ENCODE results near the gene GOLGA6L9.
"Not testable (repeated sequence)": the region's sequence is repeated elsewhere in the genome, so short reads cannot be mapped to it uniquely, and the experiment has no call there.

Gene GOLGA6L9, protein sequence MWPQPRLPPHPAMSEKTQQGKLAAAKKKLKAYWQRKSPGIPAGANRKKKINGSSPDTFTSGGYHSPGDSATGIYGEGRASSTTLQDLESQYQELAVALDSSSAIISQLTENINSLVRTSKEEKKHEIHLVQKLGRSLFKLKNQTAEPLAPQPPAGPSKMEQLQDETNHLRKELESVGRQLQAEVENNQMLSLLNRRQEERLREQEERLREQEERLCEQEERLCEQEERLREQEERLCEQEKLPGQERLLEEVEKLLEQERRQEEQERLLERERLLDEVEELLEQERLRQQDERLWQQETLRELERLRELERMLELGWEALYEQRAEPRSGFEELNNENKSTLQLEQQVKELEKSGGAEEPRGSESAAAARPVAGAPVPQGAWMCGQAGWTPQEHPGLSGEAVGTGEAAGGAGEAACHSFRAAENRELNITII

DNA sequence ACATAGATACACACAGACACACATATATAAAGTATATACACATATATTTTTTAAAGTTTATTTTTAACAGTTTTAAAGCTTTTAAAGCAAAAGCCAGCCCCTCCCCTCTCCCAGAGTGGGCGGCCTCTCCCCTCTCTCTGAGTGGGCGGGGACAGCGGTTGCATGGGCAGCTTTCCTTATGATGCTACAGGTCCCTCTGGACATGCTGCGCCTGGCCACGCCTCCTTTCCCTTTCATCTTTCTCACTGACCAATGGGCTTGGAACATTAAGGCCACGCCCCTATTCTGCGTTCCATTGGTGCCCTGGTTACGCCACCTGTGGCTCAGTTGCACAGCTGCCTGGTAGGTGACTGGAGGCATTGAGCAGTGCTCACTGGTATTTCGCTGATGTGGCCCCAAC is at the start of gene GOLGA6L9:
TSS of gene GOLGA6L9 (plus strand) at position 124 of the 400 bp plus-strand sequence. CDS start at position 388, 264 bp downstream.
- not testable (repeated sequence) for DNase-seq

GRCh38 chr15:82381330-82381955 is 48.2 kb upstream of the GOLGA6L9 start:
- not testable (repeated sequence) for DNase-seq

GRCh38 chr15:82387209-82387608 is 42.4 kb upstream of the GOLGA6L9 start:
- not testable (repeated sequence) for DNase-seq

DNA sequence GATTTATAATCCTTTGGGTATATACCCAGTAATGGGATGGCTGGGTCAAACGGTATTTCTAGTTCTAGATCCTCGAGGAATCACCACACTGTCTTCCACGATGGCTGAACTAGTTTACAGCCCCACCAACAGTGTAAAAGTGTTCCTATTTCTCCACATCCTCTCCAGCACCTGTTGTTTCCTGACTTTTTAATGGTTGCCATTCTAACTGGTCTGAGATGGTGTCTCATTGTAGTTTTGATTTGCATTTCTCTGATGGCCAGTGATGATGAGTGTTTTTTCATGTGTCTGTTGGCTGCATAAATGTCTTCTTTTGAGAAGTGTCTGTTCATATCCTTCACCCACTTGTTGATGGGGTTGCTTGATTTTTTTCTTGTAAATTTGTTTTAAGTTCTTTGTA is 39.5 kb upstream of the GOLGA6L9 start:
- DNase-seq, result not testable (repeated sequence)

GRCh38 chr15:82392077-82392476 is 37.5 kb upstream of the GOLGA6L9 start:
- DNase-seq, result not testable (repeated sequence)

DNA sequence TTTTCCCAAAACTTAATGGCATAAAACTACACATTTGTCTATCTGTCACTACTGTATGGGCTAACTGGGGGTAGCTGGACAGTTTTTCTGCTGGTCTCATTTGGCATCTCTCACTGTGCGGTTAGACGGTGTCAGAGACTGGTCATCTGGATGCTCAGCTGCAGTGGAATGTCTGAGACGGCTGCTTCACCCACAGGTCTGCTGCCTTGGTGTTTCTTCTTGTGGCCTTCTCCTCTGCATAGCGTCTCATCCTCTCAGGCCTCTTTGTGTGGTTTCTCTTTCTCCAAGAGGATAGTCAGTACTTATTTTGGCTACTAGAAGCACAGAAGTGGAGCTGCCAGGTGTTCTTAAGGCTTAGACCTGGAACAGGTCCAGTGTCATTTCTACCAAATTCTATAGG is 35.9 kb upstream of the GOLGA6L9 start:
- DNase-seq, result no peak

DNA sequence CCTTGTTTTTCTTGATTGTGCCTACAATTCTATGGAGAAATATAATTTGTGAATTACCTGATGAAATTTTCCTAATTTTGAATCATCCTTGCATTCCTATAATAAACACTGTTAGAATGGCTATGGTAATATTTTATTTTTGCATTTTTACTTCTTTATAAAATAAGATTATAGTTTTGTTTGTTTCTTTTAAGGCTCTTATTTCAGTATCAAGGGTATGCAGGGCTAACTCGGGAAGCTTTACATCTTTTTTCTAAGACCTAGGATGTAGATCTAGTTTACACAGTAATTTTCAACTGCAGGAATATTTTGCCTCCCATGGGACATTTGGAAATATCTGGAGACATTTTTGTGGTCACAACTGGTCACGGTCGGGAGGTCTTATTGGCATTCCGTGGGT is 33.8 kb upstream of the GOLGA6L9 start:
- not testable (repeated sequence) for DNase-seq

GRCh38 chr15:82397817-82398216 is 31.8 kb upstream of the GOLGA6L9 start:
- no peak for DNase-seq

DNA sequence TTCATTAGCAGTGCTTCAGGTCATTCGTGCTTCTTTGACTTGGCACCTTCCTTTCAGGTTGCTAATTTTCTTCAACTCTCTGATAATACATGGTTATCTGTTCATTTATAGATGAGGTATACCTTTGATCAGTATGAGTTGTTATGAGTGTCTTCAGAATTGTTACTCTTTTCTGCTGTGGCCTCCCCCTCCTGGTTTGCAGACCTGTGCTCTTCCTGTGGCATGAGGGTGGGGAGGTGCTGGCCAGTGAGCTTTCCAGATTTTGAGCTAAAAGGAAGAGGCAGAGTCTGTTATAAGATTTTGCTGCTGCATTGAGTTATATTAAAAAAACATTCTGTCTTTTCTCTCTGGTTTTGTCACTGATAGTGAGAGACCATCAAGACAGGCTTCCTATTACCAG is 30.8 kb upstream of the GOLGA6L9 start:
- DNase-seq, result no peak

DNA sequence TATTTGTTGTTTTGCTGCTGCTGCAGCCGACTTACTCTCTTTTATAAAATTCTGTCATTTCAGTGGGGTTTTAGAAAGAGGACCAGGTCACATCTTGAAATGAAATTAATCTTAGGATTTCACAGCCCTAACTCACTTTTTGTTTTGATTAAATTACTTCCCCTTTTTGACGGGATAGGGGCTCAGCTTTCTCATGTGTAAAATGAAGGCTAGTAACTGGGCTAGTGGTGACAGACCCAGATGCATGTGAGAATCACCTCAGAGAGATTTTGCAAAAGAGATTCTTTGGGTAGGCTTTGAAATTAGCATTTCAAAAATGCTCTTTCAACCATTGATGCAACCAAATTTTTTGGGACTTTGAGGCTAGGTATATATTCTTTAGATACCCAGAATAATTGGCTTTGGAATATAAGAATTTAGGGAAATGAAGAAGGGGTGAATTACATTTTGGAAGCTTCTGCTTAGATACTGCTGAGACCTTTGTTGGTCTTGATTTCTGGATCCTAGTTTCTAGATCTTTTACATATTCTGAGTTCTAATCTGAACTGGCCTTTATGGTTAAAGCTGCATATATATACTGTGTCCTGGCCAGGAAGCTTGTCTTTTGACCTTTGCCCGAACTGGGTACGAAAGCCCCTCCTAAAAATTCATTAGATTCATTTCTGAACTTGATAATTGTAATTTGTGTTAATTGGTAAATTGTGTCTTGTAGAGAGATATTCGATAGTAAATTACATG is 30.1 kb upstream of the GOLGA6L9 start:
- DNase-seq, result not testable (repeated sequence)

DNA sequence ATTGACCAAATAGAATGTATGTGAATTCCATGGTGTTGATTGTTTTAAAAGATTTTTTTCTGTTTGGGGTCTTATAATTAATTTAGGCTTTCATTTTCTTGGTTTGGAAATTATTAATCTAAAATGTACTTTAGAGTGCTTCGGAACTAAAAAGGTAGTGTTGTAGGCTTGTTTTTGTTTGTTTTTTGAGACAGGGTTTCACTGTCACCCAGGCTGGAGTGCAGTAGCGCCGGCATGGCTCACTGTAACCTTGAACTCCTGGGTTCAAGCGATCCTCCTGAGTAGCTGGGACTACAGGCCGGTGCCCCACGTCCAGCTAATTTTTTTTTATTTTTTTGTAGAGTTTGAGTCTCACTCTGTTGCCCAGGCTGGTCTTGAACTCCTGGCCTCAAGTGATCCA is 27.7 kb upstream of the GOLGA6L9 start:
- not testable (repeated sequence) for DNase-seq

DNA sequence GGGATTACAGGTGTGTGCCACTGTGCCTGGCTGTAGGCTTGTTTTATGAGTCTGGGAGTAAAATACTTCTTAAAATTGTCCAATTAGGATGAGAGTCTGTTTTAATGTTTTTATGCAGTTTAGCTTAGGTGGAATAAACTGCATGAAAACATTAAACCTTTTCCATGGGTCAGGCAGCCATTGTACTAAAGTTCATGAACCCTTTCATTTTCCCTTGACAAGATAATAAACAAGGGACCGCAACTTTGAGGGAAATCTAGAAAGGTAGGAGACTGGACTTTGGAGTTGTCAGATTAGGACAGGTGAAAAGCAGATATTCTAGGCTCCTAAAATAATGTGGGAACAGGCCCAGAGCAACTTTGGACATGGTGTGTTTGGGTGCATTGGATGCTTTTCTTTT is 27.3 kb upstream of the GOLGA6L9 start:
- not testable (repeated sequence) for DNase-seq

GRCh38 chr15:82406211-82406610 is 23.4 kb upstream of the GOLGA6L9 start:
- not testable (repeated sequence) for DNase-seq

DNA sequence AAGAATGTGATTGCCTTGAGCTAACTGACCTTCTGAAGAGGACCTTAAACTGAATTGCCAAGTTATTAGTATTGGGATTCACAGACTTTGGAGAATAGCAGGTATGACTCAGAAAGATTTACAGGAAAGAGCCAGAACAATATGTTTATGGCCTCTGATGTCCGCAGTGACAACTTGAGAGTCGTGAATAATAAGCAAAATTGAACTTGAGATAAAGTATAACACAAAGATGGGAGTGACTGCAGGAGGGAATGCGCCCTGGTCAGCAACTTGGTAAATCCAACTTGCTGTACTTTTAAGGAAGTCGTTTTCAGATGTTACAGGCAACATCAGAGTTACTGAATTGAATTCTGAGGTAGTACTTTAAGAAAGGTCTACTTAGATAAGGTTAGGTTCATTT is 19.3 kb upstream of the GOLGA6L9 start:
- not testable (repeated sequence) for DNase-seq

DNA sequence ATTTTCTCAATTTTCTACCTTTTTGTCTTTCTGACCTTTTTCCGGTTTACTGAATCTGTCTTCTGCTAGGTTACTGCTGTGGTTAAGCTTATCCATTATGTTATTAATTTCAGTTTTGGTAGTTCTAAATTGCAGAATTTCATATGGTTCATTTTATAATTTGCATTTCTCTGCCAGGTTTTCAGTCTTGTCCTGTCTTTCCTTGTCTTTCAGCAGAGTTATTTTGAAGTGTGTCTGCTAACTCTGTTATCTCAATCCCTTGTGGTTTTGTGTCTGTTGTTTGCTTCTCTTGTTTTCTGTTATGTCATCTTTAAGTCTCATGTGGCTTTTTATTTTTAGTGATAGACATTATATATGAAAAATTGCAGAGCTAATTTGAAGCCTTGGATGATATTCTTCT is 18.0 kb upstream of the GOLGA6L9 start:
- not testable (repeated sequence) for DNase-seq

DNA sequence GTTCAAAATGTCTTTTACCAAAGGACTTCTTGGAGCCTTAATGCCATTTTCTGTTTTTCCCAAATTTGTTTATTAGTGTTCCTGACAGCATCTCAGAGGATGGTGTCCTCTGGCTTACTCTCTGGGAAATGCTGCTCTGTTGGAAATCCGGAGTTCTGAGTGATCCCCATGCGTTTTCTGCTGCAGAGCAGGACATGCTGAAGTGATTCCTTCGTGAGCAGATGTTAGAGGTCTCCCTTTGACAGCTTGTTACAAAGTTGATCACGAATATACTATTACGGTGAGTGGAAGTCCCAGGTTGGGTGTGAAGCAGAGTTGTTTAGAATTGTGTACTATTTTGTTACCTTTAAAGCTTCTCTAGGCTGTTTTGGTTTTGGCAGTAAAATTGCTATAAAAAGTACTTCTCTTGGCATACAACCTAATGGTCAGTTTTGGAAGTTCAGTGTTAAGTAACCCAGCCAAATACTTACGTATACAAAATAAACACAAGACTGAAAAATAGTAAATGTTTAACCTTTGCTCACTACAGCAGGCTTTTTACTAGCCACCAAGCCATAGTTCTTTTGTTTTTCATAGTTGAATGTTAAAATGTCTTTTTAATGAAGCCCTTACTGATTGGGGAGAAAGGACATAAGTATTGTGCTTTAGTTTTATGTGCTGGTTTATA is 15.0 kb upstream of the GOLGA6L9 start:
- DNase-seq, result not testable (repeated sequence)

GRCh38 chr15:82420516-82420915 is 9.1 kb upstream of the GOLGA6L9 start:
- not testable (repeated sequence) for DNase-seq

GRCh38 chr15:82420966-82421365 is 8.7 kb upstream of the GOLGA6L9 start:
- not testable (repeated sequence) for DNase-seq

- DNase-seq, result not testable (repeated sequence)
Observed at GRCh38 chr15:82427117-82427516, 2.5 kb upstream of the GOLGA6L9 start.

DNA sequence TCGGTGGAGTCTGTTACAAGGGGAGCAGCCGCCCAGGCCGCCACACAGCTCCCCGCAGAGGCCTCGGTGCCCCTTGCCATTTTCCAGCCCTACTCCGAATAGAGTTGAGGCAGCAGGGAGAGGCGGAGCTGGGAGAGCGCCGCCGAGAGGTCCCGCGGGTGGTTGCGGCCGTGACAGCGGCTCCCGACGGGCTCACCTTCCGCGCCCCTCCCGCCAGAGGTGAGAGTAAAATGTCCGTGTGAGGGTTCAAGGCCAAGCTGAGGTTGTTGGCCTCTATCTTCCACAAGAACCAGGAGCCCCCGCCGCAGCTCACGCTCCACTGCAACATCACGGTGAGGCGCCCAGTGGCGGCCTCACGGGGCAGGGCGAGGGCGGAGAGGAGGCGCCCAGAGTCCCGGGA is 15.8 kb downstream of the GOLGA6L9 start:
- DNase-seq, result not testable (repeated sequence)

DNA sequence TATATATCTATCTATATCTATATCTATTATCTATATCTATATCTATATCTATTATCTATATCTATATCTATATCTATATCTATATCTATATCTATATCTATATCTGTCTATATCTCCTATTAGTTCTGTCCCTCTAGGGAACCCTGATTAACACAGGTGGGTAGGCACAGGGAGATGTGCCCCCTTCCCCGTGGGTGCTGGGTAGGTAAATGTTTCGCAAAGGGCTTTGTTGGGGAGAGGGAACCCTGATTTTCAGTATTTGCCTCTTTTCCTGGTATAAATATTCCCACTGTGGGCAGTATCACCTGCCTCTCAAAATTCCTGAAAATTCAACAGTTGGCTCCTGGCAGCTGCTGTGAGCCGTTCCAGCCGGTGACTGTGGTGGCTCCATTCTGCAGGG is 27.7 kb downstream of the GOLGA6L9 start:
- not testable (repeated sequence) for DNase-seq

DNA sequence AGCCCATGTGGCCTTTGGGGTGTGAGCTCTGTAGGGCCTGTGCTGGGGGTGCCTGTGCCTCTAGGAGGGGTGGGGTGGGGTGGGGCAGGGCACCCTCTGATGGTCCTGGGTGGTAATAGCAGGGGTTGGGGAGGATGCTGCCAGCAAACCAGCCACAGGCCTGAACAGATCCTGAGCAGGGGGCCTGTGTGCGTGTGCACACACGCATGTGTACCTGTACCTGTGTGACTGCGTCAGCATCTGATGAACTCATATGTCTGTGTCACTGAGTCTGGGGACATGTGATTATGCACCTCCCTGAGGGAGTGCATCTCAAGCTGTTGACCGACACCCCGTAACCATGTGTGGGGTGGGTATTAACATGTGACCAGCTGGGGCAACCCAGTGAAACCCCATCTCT is 36.0 kb downstream of the GOLGA6L9 start:
- DNase-seq, result not testable (repeated sequence)

DNA sequence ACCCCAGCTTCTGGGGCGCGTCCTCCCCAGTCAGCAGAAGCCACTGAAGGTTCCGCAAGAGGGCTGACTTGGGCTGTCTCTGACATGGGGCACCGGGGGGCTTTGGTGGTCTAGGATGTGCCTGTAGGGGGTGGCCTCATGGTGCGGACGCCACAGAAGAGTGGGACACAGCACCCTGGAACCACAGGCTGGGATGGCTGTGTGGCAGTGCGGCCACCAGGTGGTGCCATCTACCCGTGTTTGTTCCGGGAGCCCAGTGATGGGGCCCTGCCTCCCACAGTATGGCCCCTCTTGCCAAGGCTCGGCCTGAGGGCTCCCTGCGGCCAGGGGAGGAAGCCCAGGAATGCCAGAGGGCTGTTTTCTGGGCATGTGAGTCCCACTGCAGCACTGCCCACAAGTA is 38.6 kb downstream of the GOLGA6L9 start:
- not testable (repeated sequence) for DNase-seq

Data from GOT3 (cell line).